GM18867 (cell line): ENCODE measurements around the gene PNMT.

Experiments used
- ATAC-seq: cut with Tn5 transposase; IDR thresholded peaks from one replicate; pipeline ENCODE4 v1.9.1; 2021; ENCODE audit warnings: mild to moderate bottlenecking, moderate library complexity; ENCODE audit not compliant: unreplicated experiment

PNMT gene

GRCh38 chr17:39666601-39667261 lies 1.5 kb upstream of the PNMT start:
- ATAC-seq, result no peak

DNA sequence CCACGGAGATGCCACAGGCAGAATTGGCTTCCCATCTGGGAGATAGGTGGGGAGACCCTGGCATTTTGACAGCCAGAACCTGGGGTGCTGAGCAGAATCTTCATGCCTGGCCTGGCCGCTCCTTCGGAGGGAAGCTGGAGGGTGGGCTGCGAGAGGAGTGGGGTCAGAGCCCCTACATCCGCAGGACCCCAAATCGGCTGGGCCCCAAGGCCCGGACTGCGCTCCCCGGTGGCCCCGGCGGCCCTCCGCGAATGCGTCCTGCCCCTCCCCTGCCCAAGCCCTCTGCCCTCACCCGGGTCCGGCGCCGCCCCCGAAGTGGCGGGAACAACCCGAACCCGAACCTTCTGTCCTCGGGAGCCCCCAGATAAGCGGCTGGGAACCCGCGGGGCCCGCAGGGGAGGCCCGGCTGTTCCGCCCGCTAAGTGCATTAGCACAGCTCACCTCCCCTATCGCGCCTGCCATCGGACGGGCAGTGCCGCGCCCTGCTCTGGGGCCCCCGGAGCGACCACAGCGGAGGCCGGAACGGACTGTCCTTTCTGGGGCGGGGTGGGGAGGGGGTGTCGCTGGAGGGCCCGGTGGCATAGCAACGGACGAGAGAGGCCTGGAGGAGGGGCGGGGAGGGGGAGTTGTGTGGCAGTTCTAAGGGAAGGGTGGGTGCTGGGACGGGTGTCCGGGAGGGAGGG lies 850 bp upstream of the PNMT start:
- no peak for ATAC-seq

DNA sequence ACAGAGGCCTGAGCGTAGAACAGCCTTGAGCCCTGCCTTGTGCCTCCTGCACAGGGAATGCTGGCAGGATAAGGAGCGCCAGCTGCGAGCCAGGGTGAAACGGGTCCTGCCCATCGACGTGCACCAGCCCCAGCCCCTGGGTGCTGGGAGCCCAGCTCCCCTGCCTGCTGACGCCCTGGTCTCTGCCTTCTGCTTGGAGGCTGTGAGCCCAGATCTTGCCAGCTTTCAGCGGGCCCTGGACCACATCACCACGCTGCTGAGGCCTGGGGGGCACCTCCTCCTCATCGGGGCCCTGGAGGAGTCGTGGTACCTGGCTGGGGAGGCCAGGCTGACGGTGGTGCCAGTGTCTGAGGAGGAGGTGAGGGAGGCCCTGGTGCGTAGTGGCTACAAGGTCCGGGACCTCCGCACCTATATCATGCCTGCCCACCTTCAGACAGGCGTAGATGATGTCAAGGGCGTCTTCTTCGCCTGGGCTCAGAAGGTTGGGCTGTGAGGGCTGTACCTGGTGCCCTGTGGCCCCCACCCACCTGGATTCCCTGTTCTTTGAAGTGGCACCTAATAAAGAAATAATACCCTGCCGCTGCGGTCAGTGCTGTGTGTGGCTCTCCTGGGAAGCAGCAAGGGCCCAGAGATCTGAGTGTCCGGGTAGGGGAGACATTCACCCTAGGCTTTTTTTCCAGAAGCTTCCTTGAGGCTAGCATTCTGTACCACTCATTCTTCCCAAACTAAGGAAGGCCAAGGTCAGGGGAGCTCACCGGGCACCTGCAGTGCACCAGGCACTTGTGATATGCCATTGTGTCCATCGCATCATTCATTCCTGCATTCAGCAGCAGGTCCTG lies 1.9 kb downstream of the PNMT start:
- ATAC-seq, result no peak

GRCh38 chr17:39670746-39671145 lies 2.5 kb downstream of the PNMT start:
- ATAC-seq, result no peak

DNA sequence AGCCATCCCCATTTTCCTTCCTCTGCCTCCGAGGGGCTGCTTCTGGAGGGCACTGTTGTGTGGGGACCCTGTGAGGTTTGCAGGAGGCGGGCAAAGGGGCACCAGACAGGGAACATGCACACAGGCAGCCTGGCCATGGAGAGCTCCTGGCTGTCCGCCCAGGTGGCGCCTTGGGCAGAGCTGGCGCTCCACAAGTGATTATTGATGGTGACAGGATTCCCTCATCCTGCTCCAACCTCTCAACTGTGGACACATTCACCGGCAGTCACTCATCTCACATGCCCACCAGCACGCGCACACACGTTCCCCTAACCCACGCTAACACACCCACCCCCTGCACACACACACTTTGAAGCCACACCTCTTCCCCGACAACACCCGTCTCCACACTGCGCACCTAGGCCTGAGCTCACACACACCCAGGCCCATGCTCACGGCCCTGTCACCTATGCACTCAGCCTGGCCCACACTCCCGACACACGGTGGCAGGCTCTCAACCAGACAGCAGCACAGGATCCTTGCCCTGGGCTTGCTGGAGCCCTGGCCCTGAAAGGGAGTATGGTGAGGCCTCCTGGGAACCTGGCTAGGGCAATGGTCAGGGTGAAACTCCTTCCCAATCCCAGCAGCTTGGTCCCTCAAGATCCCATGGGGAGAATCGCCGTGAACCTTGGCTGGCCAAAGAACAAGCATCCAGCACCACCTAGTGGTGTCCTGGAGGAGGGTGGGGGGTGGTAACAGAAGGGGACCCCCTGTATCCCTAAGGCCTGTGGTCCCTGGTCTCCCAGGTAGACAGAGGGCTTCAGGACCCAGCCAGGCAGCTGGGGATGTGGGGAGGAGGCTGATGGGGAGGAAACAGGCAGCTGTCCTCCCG lies 3.6 kb downstream of the PNMT start:
- no peak for ATAC-seq

DNA sequence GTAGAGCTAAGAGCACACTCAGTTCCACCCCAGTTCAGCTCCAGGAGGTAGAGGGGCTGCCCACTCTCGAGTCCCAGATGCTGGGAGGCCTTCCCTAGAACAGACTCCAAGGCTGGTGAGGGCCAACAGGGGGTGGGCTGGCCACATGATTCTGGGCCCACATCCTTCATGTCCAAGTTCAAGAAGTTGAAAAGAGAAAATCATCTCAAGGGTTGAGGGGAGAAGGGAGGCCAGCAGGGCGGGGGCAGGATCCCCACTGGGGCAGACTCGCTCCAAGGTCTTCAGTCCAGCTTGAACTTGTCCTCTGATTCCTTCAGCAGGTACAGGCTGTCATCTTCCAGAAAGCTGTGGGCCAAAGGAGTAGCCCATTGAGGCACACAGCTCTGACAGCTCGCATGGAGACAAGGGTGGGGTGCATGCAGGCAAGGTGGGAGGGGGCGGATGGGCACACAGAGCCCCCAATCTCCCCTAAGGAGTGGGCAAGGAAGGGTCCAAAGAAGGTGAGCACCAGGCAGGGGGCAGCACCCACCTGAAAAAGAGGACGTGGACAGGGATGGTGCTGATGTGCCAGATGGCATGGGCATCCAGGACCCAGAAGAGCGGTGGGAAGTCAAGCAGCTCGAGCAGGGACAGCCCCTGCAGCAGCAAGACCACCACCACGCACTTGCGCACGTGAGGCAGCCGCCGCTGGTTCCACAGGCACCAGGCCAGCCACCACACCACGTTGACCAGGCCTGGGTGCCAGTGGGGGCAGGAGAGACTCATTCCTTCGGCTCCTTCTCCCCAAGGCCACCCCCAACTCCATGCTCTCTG lies 4.5 kb downstream of the PNMT start:
- ATAC-seq, result no peak

- ATAC-seq, result no peak
These were observed 5.3 kb downstream of the PNMT start for GRCh38 chr17:39673335-39674081.

DNA sequence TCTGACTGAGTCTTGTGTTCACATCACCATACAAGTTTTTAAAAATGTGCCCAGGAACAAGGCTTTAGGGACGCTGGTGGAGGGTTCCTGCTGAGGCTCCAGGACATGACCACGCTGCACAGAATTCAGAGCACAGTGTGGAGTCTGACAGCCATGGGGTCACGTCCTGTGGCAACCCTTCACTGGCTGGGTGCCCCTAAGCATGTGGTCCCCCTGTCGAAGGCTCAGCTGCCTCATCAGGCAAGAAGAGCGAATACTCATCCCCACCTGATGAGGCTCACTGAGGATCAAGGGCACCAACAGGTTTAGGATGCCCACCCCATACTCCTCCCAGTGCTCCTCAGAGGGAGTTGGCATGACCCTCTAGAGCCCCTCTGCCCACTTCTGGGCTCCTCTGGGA lies 5.9 kb downstream of the PNMT start:
- ATAC-seq, result no peak

DNA sequence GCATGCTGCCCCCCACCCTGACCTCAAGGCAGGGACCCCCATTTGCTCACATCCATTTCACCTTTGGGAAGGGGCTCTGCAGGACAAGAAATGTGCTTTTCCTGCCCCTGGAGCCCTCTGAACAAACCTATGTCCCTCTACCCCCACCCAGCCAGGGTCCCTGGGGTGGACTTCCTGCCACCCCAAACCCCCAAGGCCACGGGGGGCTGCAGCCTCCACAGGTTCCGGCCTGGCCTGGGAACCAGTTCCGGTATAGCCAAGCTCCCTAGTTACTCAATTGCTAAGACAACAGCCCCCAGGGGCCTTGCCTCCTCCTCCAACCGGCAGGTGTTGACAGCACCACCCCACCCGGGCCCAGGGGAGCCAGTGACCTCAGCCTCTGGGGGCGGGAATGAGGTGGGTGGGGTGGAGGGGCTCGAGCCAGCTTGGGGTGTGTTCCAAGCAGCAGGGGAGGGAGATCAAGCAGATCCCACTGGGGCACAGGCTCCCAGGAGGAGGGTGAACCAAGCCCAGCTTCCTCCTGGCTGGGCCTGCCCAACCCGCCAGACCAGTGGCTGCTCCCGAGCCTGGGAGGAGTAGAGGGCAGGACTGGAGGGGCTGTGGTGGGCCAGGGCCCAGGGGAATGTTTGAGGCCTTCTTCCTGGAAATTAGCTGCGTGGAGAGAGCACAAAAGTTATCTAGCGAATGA lies 6.6 kb downstream of the PNMT start:
- ATAC-seq, result no peak

DNA sequence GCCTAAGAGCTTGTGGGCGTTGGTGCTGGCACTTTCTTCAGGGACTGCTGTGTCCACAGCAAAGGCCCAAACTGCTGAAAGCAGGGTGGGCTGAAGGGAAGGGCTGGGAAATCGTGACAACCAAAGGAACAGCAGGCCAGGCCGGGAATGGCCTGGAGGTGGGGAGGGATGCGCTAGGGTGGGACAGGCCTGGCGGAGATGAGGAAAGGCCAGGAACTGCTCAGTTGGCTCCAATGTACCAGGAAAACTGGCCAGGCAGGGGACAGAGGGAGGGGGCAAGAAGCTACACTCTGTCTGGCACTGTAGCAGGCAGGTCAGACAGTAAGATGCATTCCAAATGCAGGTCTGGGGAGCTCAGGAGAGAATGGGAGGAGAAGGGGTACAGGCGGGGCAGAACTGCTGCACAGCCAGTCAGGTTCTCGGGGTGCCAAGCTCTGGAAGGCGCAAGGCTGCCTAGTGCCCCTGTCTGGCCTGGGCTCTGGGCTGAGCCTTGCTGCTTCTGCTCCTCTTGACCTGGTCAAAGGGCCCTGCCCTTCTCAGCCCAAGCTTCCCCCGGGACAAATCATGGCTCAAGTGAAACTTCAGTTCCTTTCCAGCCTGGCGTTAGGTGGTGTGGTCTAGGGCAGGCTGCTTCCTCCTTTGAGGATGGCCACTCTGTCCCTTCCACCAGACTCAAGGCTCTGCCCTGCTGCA lies 7.3 kb downstream of the PNMT start:
- ATAC-seq, result no peak

DNA sequence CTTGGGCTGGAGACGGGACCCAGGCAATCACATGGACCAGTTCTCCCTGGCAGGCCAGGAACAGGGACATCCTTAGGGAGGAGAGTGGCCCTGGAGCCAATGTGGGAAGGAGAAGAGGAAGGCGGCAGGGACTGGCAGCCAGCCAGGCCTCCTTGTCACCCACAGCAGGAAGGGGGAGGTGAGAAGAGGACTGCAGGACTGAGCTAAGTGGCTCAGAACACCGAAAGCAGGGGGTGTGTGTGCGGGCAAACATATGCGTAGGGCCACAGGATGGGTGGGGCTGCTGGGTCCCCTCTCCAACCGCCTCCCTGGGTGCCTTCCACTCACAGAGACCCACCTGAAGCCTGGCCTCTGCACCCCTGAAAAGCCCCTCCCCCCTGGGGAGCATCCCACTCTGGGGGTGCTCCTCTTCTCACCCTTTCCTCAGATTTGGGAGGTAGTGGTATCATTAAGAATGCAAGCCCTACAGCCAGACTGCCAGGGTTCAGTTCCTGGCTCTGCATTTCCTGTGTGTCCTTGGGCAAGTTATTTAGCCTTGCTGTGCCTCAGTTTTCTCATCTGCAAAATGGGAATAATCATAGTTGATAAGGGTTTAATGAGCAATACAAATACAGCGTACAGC lies 8.1 kb downstream of the PNMT start:
- no peak for ATAC-seq

DNA sequence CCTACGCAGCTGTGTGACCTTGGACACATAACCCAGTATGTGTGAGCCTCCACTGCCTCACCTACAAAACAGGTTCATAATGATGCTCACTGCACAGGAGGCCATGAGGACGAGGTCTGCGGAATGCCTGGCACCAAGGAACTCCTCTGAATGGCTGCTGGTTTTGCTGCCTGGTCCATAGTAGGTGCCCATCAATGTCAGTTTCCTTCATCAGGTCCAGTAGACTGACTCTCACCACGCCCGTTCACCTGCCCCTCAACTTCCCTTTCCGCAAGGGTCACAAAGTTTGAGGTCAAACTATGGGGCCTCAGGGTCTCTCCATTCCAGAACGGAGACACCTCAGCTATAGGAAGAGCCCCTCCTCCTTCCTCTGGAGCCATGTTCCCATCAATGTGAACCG lies 8.8 kb downstream of the PNMT start:
- ATAC-seq, result no peak

DNA sequence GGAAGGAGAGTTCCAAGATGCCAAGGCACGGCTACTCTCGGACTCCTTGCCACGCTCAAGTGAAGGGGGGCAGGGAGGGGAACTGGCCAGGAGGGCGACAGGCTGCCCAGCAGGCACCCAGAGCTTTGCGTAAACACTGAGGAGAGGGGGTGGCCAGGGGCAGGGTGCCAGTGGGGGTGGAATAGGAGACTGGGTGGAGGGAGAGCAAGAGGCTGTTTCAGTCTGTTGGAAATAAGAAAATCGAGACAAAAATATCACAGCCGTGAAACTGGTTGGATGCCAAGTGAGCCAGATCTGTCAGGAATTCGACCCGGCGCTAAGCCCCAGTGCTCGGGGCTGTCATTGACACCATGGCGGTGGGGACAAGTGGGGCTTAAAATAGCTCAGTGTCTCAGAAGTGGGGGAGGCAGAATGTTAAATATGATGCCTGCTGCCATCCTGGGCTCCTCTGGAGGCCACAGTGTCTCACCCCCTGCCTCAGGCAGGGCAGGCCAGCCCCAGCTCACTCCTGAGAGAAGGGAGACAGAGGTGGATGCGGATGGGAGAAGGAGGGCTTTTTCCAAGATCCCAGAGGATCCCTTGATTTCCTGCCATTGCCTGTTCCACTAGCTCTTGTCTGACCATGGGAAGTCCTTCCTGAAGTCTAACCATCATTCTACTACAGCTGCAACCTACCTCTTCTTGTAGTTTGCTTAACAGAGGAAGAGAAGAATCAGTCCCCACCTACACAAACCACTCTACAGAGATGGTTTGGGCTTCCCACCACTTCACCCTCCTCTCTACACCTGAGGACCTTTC lies 9.5 kb downstream of the PNMT start:
- no peak for ATAC-seq

GRCh38 chr17:39678340-39679116 lies 10.3 kb downstream of the PNMT start:
- no peak for ATAC-seq

- no peak for ATAC-seq
These were observed 11.4 kb downstream of the PNMT start for GRCh38 chr17:39679521-39680192.
